Liver (tissue), 9 donors: Measurements from ENCODE around the gene PITPNM3. TPM values are rescaled to one million over a fixed set of nuclear protein-coding genes. Genes with fewer than 3 reads are reported as not detected.

Experiments used
- DNase-seq: peaks from one replicate; pipeline ENCODE4 v3.0.0-alpha.2; 2017; ENCODE audit warnings: low spot score
- H3K27ac ChIP-seq, 2 donors: one replicate each; pipeline ENCODE4 v1.7.0; 2013; ENCODE audit warnings: inconsistent platforms in 2 of 2, low read length in 2 of 2, control low read depth in 1 of 2, low read depth in 1 of 2, mild to moderate bottlenecking in 1 of 2
- H3K27me3 ChIP-seq, 4 donors: one replicate each; pipeline versions ENCODE4 v1.6.1 to v1.7.0; 2013; ENCODE audit warnings: low read length in 3 of 4, inconsistent platforms in 1 of 4, mild to moderate bottlenecking in 1 of 4, moderate library complexity in 1 of 4; ENCODE audit not compliant: control insufficient read depth in 4 of 4, insufficient read depth in 4 of 4
- H3K36me3 ChIP-seq, 4 donors: one replicate each; pipeline versions ENCODE4 v1.6.1 to v1.7.0; 2013; ENCODE audit warnings: low read length in 3 of 4, mild to moderate bottlenecking in 3 of 4, low read depth in 1 of 4, moderate library complexity in 1 of 4; ENCODE audit not compliant: control insufficient read depth in 4 of 4, insufficient read depth in 3 of 4
- H3K4me1 ChIP-seq, 4 donors: one replicate each; pipeline versions ENCODE4 v1.6.1 to v1.7.0; 2013; ENCODE audit warnings: low read length in 3 of 4, mild to moderate bottlenecking in 3 of 4, moderate library complexity in 1 of 4; ENCODE audit not compliant: control insufficient read depth in 4 of 4, insufficient read depth in 4 of 4
- H3K4me3 ChIP-seq, 3 donors: one replicate each; pipeline versions ENCODE4 v1.6.1 to v1.7.0; 2013; ENCODE audit warnings: low read length in 3 of 3, control low read depth in 1 of 3, low read depth in 1 of 3, mild to moderate bottlenecking in 1 of 3
- H3K9ac ChIP-seq, 2 donors: one replicate each; pipeline ENCODE4 v1.7.0; 2013; ENCODE audit warnings: low read length in 2 of 2, mild to moderate bottlenecking in 2 of 2, moderate library complexity in 2 of 2, control low read depth in 1 of 2, low read depth in 1 of 2
- H3K9me3 ChIP-seq, 4 donors: one replicate each; pipeline versions ENCODE4 v1.6.1 to v1.7.0; 2013; ENCODE audit warnings: low read length in 3 of 4; ENCODE audit not compliant: control insufficient read depth in 4 of 4
- EGR1 ChIP-seq, 2 donors: IDR thresholded peaks; 2 replicates each; pipeline ENCODE4 v1.6.1; 2016 to 2018; ENCODE audit warnings: antibody characterized with exemption in 2 of 2, low read depth in 2 of 2
- FOXA1 ChIP-seq: IDR thresholded peaks from 2 replicates; pipeline ENCODE4 v1.6.1; 2016; ENCODE audit warnings: antibody characterized with exemption
- FOXA2 ChIP-seq: IDR thresholded peaks from 2 replicates; pipeline ENCODE4 v1.6.1; 2016; ENCODE audit warnings: antibody characterized with exemption
- GABPA ChIP-seq, 2 donors: IDR thresholded peaks in 1 of 2; conservative IDR thresholded peaks in 1 of 2; 2 replicates each; pipeline ENCODE4 v1.6.1; 2016; ENCODE audit warnings: antibody characterized with exemption in 2 of 2, mild to moderate bottlenecking in 1 of 2, moderate library complexity in 1 of 2
- HNF4A ChIP-seq, 2 donors: conservative IDR thresholded peaks; 2 replicates each; pipeline ENCODE4 v1.6.1; 2016; ENCODE audit warnings: antibody characterized with exemption in 2 of 2, mild to moderate bottlenecking in 2 of 2
- HNF4G ChIP-seq: IDR thresholded peaks from 2 replicates; pipeline ENCODE4 v1.6.1; 2016; ENCODE audit warnings: antibody characterized with exemption
- JUND ChIP-seq, 2 donors: IDR thresholded peaks; 2 replicates each; pipeline ENCODE4 v1.6.1; 2016; ENCODE audit warnings: antibody characterized with exemption in 2 of 2
- NR2F2 ChIP-seq: IDR thresholded peaks from 2 replicates; pipeline ENCODE4 v1.6.1; 2016; ENCODE audit warnings: antibody characterized with exemption
- RAD21 ChIP-seq, 2 donors: IDR thresholded peaks; 2 replicates each; pipeline ENCODE4 v1.6.1; 2016; ENCODE audit warnings: antibody characterized with exemption in 2 of 2, mild to moderate bottlenecking in 2 of 2
- REST ChIP-seq: IDR thresholded peaks from 2 replicates; pipeline ENCODE4 v1.6.1; 2016; ENCODE audit warnings: antibody characterized with exemption, mild to moderate bottlenecking
- RXRA ChIP-seq, 2 donors: IDR thresholded peaks; 2 replicates each; pipeline ENCODE4 v1.6.1; 2017 to 2018; ENCODE audit warnings: antibody characterized with exemption in 2 of 2, mild to moderate bottlenecking in 1 of 2
- SP1 ChIP-seq: IDR thresholded peaks from 2 replicates; pipeline ENCODE4 v1.6.1; 2018; ENCODE audit warnings: antibody characterized with exemption, mild to moderate bottlenecking
- TAF1 ChIP-seq: conservative IDR thresholded peaks from 2 replicates; pipeline ENCODE4 v1.6.1; 2016; ENCODE audit warnings: antibody characterized with exemption, mild to moderate bottlenecking
- YY1 ChIP-seq: IDR thresholded peaks from 2 replicates; pipeline ENCODE4 v1.6.1; 2016; ENCODE audit warnings: antibody characterized with exemption, mild to moderate bottlenecking
- ZBTB33 ChIP-seq: IDR thresholded peaks from 2 replicates; pipeline ENCODE4 v1.6.1; 2016; ENCODE audit warnings: antibody characterized with exemption
- WGBS: extraction: QIAGEN DNeasy Blood & Tissue Kit; methylation state at CpG from one replicate; pipeline ENCODE4 v1.1.7; 2013; 5-methylcytosine and 5-hydroxymethylcytosine counted together
- polyA plus RNA-seq, 2 donors: library from polyadenylated mRNA; stranded (reverse) in 1 of 2; unstranded in 1 of 2; fragments of 200-250 nt in 1 of 2; fragments of >200 nt in 1 of 2; fragmentation: Nextera tagmentation in 1 of 2; extraction: Ambion mirVana in 1 of 2; gene quantifications; one replicate each; pipeline versions ENCODE4 v1.2.1 to v1.2.3, GENCODE V29; 2013 to 2015
- total RNA-seq, 2 donors: library from RNA; depleted of rRNA; stranded (reverse); fragments of >200 nt; gene quantifications; one replicate each; pipeline ENCODE4 v1.2.3, GENCODE V29; 2014
- TF ChIP-seq, protein P1 (sequence below): IDR thresholded peaks from 2 replicates; pipeline ENCODE4 v1.6.1; 2016; ENCODE audit warnings: antibody characterized with exemption
- TF ChIP-seq, protein P2 (sequence below): fragments of 150-350 bp; IDR thresholded peaks from 2 replicates; pipeline ENCODE4 v1.5.1; 2017; ENCODE audit warnings: improper control_type of control experiment, low read depth, low read length; ENCODE audit not compliant: missing input control
- TF ChIP-seq, protein P3 (sequence below): IDR thresholded peaks from 2 replicates; pipeline ENCODE4 v1.6.1; 2016; ENCODE audit warnings: antibody characterized with exemption
- donor health status: healthy.
- donor health status: healthy.
- donor health status: healthy.
- donor health status: healthy.
- donor health status: healthy.

PITPNM3 gene
- total and polyA plus RNA-seq, 4 donors = 1.5 to 5.0 (median 1.8) TPM

GRCh38 chr17:6539871-6540270 is 16.5 kb downstream of the PITPNM3 start:
- no peaks in the 10 kb centered on the region for H3K4me1 ChIP-seq
- no peaks in the 10 kb centered on the region for H3K27me3 ChIP-seq
- no peaks in the 10 kb centered on the region for H3K36me3 ChIP-seq
- DNase-seq = no peak
- no peak overlapping the region for H3K4me3 ChIP-seq
- WGBS = 69% methylated on average over 3 of the region's 3 CpGs
- TF ChIP-seq REST (no peak), TAF1 (no peak), EGR1 (IDR thresholded peaks at IDR 0.05; ENCODE audit: low read depth in 2 of 2) (no peak), NR2F2 (no peak), RAD21 (IDR thresholded peaks at IDR 0.05) (no peak), GABPA (IDR thresholded peaks at IDR 0.05 in 1 of 2, conservative IDR thresholded peaks at IDR 0.05 in 1 of 2) (no peak), FOXA2 (no peak), HNF4A (conservative IDR thresholded peaks at IDR 0.05) (no peak), SP1 (no peak), YY1 (no peak), FOXA1 (no peak), ZBTB33 (no peak), HNF4G (no peak), JUND (IDR thresholded peaks at IDR 0.05) (no peak), RXRA (IDR thresholded peaks at IDR 0.05) (no peak)
- TF ChIP-seq, protein P1, sequence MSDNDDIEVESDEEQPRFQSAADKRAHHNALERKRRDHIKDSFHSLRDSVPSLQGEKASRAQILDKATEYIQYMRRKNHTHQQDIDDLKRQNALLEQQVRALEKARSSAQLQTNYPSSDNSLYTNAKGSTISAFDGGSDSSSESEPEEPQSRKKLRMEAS = no peak
- TF ChIP-seq, protein P2, sequence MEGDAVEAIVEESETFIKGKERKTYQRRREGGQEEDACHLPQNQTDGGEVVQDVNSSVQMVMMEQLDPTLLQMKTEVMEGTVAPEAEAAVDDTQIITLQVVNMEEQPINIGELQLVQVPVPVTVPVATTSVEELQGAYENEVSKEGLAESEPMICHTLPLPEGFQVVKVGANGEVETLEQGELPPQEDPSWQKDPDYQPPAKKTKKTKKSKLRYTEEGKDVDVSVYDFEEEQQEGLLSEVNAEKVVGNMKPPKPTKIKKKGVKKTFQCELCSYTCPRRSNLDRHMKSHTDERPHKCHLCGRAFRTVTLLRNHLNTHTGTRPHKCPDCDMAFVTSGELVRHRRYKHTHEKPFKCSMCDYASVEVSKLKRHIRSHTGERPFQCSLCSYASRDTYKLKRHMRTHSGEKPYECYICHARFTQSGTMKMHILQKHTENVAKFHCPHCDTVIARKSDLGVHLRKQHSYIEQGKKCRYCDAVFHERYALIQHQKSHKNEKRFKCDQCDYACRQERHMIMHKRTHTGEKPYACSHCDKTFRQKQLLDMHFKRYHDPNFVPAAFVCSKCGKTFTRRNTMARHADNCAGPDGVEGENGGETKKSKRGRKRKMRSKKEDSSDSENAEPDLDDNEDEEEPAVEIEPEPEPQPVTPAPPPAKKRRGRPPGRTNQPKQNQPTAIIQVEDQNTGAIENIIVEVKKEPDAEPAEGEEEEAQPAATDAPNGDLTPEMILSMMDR = no peak
- TF ChIP-seq, protein P3, sequence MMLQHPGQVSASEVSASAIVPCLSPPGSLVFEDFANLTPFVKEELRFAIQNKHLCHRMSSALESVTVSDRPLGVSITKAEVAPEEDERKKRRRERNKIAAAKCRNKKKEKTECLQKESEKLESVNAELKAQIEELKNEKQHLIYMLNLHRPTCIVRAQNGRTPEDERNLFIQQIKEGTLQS = no peak
- H3K27ac ChIP-seq = no peak overlapping the region
- H3K9me3 ChIP-seq = peaks cover 0 to 7% (median 3%) of the 10 kb centered on the region in 4 donors
- no peak overlapping the region for H3K9ac ChIP-seq
